ENCODE data around the gene LIMCH1. TPM values are rescaled to one million over a fixed set of nuclear protein-coding genes. Genes with fewer than 3 reads are reported as not detected.

The LIMCH1 gene
- polyA plus RNA-seq, 1 donor (not counting 4 experiments of a cell fraction or from before 2014, with no cell fraction given): 1.1 TPM

GRCh38 chr4:41745292-41746024, 207.5 kb downstream of the LIMCH1 start:
- Histone ChIP-seq H4K20me1 (ENCODE audit: control insufficient read depth, extremely low read depth, insufficient read depth, low read length) (peaks cover 3% of the 10 kb centered on the region), H3K9ac (ENCODE audit: control insufficient read depth, extremely low read depth, insufficient read depth, low read length) (no peak overlapping the region), H3K4me3 (ENCODE audit: control insufficient read depth in 2 of 3, extremely low read depth in 1 of 3, insufficient read depth in 2 of 3, low read depth in 1 of 3, low read length in 3 of 3) (no peak overlapping the region), H3K9me1 (ENCODE audit: control insufficient read depth, extremely low read depth, insufficient read depth, low read length) (no peaks in the 10 kb centered on the region), H3K27ac (ENCODE audit: control insufficient read depth, insufficient read depth, low read length) (no peak overlapping the region), H3K4me1 (ENCODE audit: control insufficient read depth, extremely low read depth, insufficient read depth, low read length) (no peaks in the 10 kb centered on the region), H3K27me3 (ENCODE audit: control insufficient read depth, extremely low read depth, insufficient read depth, low read length) (peaks cover 86% of the 10 kb centered on the region), H3K9me3 (ENCODE audit: control insufficient read depth, low read depth, low read length) (no peaks in the 10 kb centered on the region), H2AFZ (ENCODE audit: control insufficient read depth, low read length) (no peak overlapping the region), H3K79me2 (ENCODE audit: control insufficient read depth, insufficient read depth, low read length) (no peaks in the 10 kb centered on the region), H3K36me3 (ENCODE audit: control insufficient read depth in 2 of 2, extremely low read depth in 1 of 2, insufficient read depth in 2 of 2, low read length in 2 of 2) (no peaks in the 10 kb centered on the region), H3K4me2 (ENCODE audit: control insufficient read depth, extremely low read depth, insufficient read depth, low read depth, low read length) (no peak overlapping the region)
- DNase-seq (ENCODE audit: low read depth, low spot score) (no peak), FAIRE-seq (no peak)
- dilution Hi-C loops (cut with MboI; ENCODE audit: extremely low pct_ligation_motif_present, low sequenced_read_pairs): no loop called here
- TF ChIP-seq, protein P1, sequence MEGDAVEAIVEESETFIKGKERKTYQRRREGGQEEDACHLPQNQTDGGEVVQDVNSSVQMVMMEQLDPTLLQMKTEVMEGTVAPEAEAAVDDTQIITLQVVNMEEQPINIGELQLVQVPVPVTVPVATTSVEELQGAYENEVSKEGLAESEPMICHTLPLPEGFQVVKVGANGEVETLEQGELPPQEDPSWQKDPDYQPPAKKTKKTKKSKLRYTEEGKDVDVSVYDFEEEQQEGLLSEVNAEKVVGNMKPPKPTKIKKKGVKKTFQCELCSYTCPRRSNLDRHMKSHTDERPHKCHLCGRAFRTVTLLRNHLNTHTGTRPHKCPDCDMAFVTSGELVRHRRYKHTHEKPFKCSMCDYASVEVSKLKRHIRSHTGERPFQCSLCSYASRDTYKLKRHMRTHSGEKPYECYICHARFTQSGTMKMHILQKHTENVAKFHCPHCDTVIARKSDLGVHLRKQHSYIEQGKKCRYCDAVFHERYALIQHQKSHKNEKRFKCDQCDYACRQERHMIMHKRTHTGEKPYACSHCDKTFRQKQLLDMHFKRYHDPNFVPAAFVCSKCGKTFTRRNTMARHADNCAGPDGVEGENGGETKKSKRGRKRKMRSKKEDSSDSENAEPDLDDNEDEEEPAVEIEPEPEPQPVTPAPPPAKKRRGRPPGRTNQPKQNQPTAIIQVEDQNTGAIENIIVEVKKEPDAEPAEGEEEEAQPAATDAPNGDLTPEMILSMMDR (optimal IDR thresholded peaks at IDR 0.05 in 1 of 3, IDR thresholded peaks at IDR 0.05 in 1 of 3, conservative IDR thresholded peaks at IDR 0.05 in 1 of 3; ENCODE audit: extremely low read depth in 1 of 3, insufficient read depth in 2 of 3, low read length in 3 of 3): no peak
- TF ChIP-seq EZH2 (IDR thresholded peaks at IDR 0.05; ENCODE audit: low read length): peak; percentile 41

GRCh38 chr4:41746025-41746439, 208.1 kb downstream of the LIMCH1 start:
- H3K4me3 ChIP-seq (ENCODE audit: control insufficient read depth in 2 of 3, extremely low read depth in 1 of 3, insufficient read depth in 2 of 3, low read depth in 1 of 3, low read length in 3 of 3): no peak overlapping the region
- H3K79me2 ChIP-seq (ENCODE audit: control insufficient read depth, insufficient read depth, low read length): no peaks in the 10 kb centered on the region
- H3K36me3 ChIP-seq (ENCODE audit: control insufficient read depth in 2 of 2, extremely low read depth in 1 of 2, insufficient read depth in 2 of 2, low read length in 2 of 2): no peaks in the 10 kb centered on the region
- H3K9me1 ChIP-seq (ENCODE audit: control insufficient read depth, extremely low read depth, insufficient read depth, low read length): no peaks in the 10 kb centered on the region
- no peaks in the 10 kb centered on the region for H3K4me1 ChIP-seq (ENCODE audit: control insufficient read depth, extremely low read depth, insufficient read depth, low read length)
- H3K27ac ChIP-seq (ENCODE audit: control insufficient read depth, insufficient read depth, low read length): no peak overlapping the region
- FAIRE-seq (no peak), DNase-seq (ENCODE audit: low read depth, low spot score) (no peak)
- H2AFZ ChIP-seq (ENCODE audit: control insufficient read depth, low read length): no peak overlapping the region
- no peaks in the 10 kb centered on the region for H3K9me3 ChIP-seq (ENCODE audit: control insufficient read depth, low read depth, low read length)
- TF ChIP-seq, protein P1 (optimal IDR thresholded peaks at IDR 0.05 in 1 of 3, IDR thresholded peaks at IDR 0.05 in 1 of 3, conservative IDR thresholded peaks at IDR 0.05 in 1 of 3; ENCODE audit: extremely low read depth in 1 of 3, insufficient read depth in 2 of 3, low read length in 3 of 3): no peak
- no peak for TF ChIP-seq EZH2 (IDR thresholded peaks at IDR 0.05; ENCODE audit: low read length)
- no peak overlapping the region for H3K9ac ChIP-seq (ENCODE audit: control insufficient read depth, extremely low read depth, insufficient read depth, low read length)
- dilution Hi-C loops (cut with MboI; ENCODE audit: extremely low pct_ligation_motif_present, low sequenced_read_pairs): no loop called here
- peaks cover 3% of the 10 kb centered on the region for H4K20me1 ChIP-seq (ENCODE audit: control insufficient read depth, extremely low read depth, insufficient read depth, low read length)
- no peak overlapping the region for H3K4me2 ChIP-seq (ENCODE audit: control insufficient read depth, extremely low read depth, insufficient read depth, low read depth, low read length)
- peaks cover 87% of the 10 kb centered on the region for H3K27me3 ChIP-seq (ENCODE audit: control insufficient read depth, extremely low read depth, insufficient read depth, low read length)

Data from keratinocyte (primary cell).